Astrocyte (in vitro differentiated cells and primary cell): ENCODE measurements around the gene APRT.

ENCODE experiments used
- CTCF ChIP-seq: IDR thresholded peaks from 2 replicates; pipeline ENCODE4 v1.5.1; 2011; ENCODE audit warnings: low read depth, mild to moderate bottlenecking, inconsistent platforms, low read length, moderate library complexity; ENCODE audit not compliant: insufficient read depth
- EZH2 ChIP-seq: IDR thresholded peaks from 2 replicates; pipeline ENCODE4 v1.6.1; 2012; ENCODE audit warnings: mild to moderate bottlenecking, low read length, inconsistent platforms; ENCODE audit not compliant: insufficient read depth

- no peak for TF ChIP-seq CTCF
- no peak for TF ChIP-seq EZH2
Measured at GRCh38 chr16:88821168-88821850, 9.6 kb upstream of the APRT start.
